Astrocyte (in vitro differentiated cells and primary cell): Measurements from ENCODE around the gene CRYBB1.

Source experiments
- CTCF ChIP-seq: IDR thresholded peaks from 2 replicates; pipeline ENCODE4 v1.5.1; 2011; ENCODE audit warnings: low read depth, mild to moderate bottlenecking, inconsistent platforms, low read length, moderate library complexity; ENCODE audit not compliant: insufficient read depth
- EZH2 ChIP-seq: IDR thresholded peaks from 2 replicates; pipeline ENCODE4 v1.6.1; 2012; ENCODE audit warnings: mild to moderate bottlenecking, low read length, inconsistent platforms; ENCODE audit not compliant: insufficient read depth

GRCh38 chr22:26570864-26571525, 46.8 kb downstream of the CRYBB1 start:
- TF ChIP-seq CTCF, result no peak
- no peak for TF ChIP-seq EZH2
